Measurements from ENCODE around the gene NAXD.
"Not testable (repeated sequence)": the region's sequence is repeated elsewhere in the genome, so short reads cannot be mapped to it uniquely, and the experiment has no call there.

The NAXD gene

GRCh38 chr13:110629735-110630134, 14.4 kb downstream of the NAXD start:
- peaks cover 59% of the 10 kb centered on the region for H3K36me3 ChIP-seq (ENCODE audit: control insufficient read depth, insufficient read depth, low read length)

GRCh38 chr13:110630566-110631119, 15.3 kb downstream of the NAXD start:
- Histone ChIP-seq H3K4me1 (ENCODE audit: control insufficient read depth, insufficient read depth, low read length) (peaks cover 15% of the 10 kb centered on the region; the same call in 1 of the 2 replicates), H3K9me3 (ENCODE audit: control insufficient read depth, insufficient read depth, low read depth, low read length) (no peaks in the 10 kb centered on the region), H3K9ac (ENCODE audit: low read length) (no peak overlapping the region), H3K36me3 (ENCODE audit: control insufficient read depth, insufficient read depth, low read length) (peaks cover 60% of the 10 kb centered on the region), H3K4me3 (ENCODE audit: low read depth, low read length) (no peak overlapping the region), H3K27me3 (ENCODE audit: control insufficient read depth, insufficient read depth, low read length) (no peaks in the 10 kb centered on the region), H3K27ac (ENCODE audit: low read depth, low read length) (no peak overlapping the region)

More at GRCh38 chr13:110629735-110630134, 14.4 kb downstream of the NAXD start:
- Histone ChIP-seq H3K4me1 (ENCODE audit: control insufficient read depth, insufficient read depth, low read length) (peaks cover 24% of the 10 kb centered on the region), H3K9ac (ENCODE audit: low read length) (no peak overlapping the region), H3K9me3 (ENCODE audit: control insufficient read depth, insufficient read depth, low read depth, low read length) (no peaks in the 10 kb centered on the region), H3K4me3 (ENCODE audit: low read depth, low read length) (no peak overlapping the region), H3K27me3 (ENCODE audit: control insufficient read depth, insufficient read depth, low read length) (no peaks in the 10 kb centered on the region), H3K27ac (ENCODE audit: low read depth, low read length) (no peak overlapping the region)

GRCh38 chr13:110632255-110632654, 16.9 kb downstream of the NAXD start:
- not testable (repeated sequence) for H3K4me3 ChIP-seq (ENCODE audit: low read depth, low read length); H3K27me3 ChIP-seq (ENCODE audit: control insufficient read depth, insufficient read depth, low read length); H3K9me3 ChIP-seq (ENCODE audit: control insufficient read depth, insufficient read depth, low read depth, low read length); H3K4me1 ChIP-seq (ENCODE audit: control insufficient read depth, insufficient read depth, low read length); H3K27ac ChIP-seq (ENCODE audit: low read depth, low read length); H3K9ac ChIP-seq (ENCODE audit: low read length)
- peaks cover 75% of the 10 kb centered on the region for H3K36me3 ChIP-seq (ENCODE audit: control insufficient read depth, insufficient read depth, low read length)

- Histone ChIP-seq H3K9ac (ENCODE audit: low read length) (no peak overlapping the region), H3K4me3 (ENCODE audit: low read depth, low read length) (no peak overlapping the region), H3K27ac (ENCODE audit: low read depth, low read length) (no peak overlapping the region), H3K9me3 (ENCODE audit: control insufficient read depth, insufficient read depth, low read depth, low read length) (no peaks in the 10 kb centered on the region), H3K4me1 (ENCODE audit: control insufficient read depth, insufficient read depth, low read length) (0 out of 2 replicates have a peak, but pooled peaks cover under 1% of the 10 kb centered on the region), H3K36me3 (ENCODE audit: control insufficient read depth, insufficient read depth, low read length) (peaks cover 75% of the 10 kb centered on the region), H3K27me3 (ENCODE audit: control insufficient read depth, insufficient read depth, low read length) (no peaks in the 10 kb centered on the region)
These were observed 18.4 kb downstream of the NAXD start for GRCh38 chr13:110633776-110634175.

GRCh38 chr13:110634558-110634957, 19.2 kb downstream of the NAXD start:
- Histone ChIP-seq H3K27me3 (ENCODE audit: control insufficient read depth, insufficient read depth, low read length) (no peaks in the 10 kb centered on the region), H3K4me3 (ENCODE audit: low read depth, low read length) (no peak overlapping the region), H3K4me1 (ENCODE audit: control insufficient read depth, insufficient read depth, low read length) (no peaks in the 10 kb centered on the region), H3K36me3 (ENCODE audit: control insufficient read depth, insufficient read depth, low read length) (peaks cover 75% of the 10 kb centered on the region), H3K9ac (ENCODE audit: low read length) (no peak overlapping the region), H3K9me3 (ENCODE audit: control insufficient read depth, insufficient read depth, low read depth, low read length) (no peaks in the 10 kb centered on the region), H3K27ac (ENCODE audit: low read depth, low read length) (no peak overlapping the region)

- no peak overlapping the region for H3K4me3 ChIP-seq (ENCODE audit: low read depth, low read length)
- H3K9me3 ChIP-seq (ENCODE audit: control insufficient read depth, insufficient read depth, low read depth, low read length), result no peaks in the 10 kb centered on the region
- no peak overlapping the region for H3K27ac ChIP-seq (ENCODE audit: low read depth, low read length)
- H3K4me1 ChIP-seq (ENCODE audit: control insufficient read depth, insufficient read depth, low read length), result no peaks in the 10 kb centered on the region
- peaks cover 78% of the 10 kb centered on the region for H3K36me3 ChIP-seq (ENCODE audit: control insufficient read depth, insufficient read depth, low read length)
- H3K9ac ChIP-seq (ENCODE audit: low read length), result no peak overlapping the region
- H3K27me3 ChIP-seq (ENCODE audit: control insufficient read depth, insufficient read depth, low read length), result no peaks in the 10 kb centered on the region
These were observed 20.2 kb downstream of the NAXD start for GRCh38 chr13:110635405-110636002.

DNA sequence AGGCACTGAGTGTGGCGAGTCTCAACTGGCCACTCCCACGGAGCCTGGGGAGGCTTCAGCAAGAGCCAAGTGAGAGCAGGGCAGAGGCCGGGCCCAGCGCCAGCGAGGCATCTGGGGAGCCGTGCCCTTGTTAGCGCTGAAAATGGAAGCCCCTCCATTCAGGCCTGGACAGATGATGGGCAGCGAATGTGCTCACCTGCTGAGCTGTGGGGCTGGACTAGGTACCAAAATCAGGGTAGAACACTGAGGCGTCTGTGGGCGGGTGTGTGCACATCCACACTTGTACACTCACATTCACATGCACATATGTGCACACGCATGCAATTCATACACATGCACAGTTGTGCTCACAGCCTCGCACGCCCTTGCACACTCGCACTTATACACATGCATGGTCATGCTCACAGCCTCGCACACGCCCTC, 20.7 kb downstream of the NAXD start:
- Histone ChIP-seq H3K27me3 (ENCODE audit: control insufficient read depth, insufficient read depth, low read length) (no peaks in the 10 kb centered on the region), H3K27ac (ENCODE audit: low read depth, low read length) (no peak overlapping the region), H3K4me1 (ENCODE audit: control insufficient read depth, insufficient read depth, low read length) (no peaks in the 10 kb centered on the region), H3K36me3 (ENCODE audit: control insufficient read depth, insufficient read depth, low read length) (peaks cover 78% of the 10 kb centered on the region), H3K9ac (ENCODE audit: low read length) (no peak overlapping the region), H3K4me3 (ENCODE audit: low read depth, low read length) (no peak overlapping the region), H3K9me3 (ENCODE audit: control insufficient read depth, insufficient read depth, low read depth, low read length) (no peaks in the 10 kb centered on the region)

DNA sequence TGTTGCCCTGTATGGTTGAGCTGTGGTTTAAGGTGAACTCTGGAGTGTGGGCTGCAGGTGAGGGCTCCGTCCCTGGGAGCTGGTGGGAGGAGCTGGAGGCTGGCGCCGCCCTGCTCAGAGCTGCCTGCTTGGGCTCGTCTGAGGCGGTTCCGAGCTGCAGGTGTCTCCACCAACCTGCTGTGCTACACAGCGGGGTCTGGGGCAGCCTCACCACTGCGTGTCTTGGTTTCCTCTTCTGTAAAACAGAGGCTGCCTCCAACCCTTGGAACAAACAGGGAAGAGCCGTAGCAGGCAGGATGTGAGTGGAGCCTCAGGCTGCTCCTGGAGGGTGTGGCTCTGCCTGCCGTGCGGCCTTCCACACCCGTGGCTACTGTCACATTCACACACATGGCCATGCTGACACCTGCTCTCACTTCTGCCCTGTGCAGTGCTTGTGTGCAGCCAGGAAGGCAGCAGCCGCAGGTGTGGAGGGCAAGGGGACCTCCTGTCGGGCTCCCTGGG, 21.4 kb downstream of the NAXD start:
- Histone ChIP-seq H3K4me1 (ENCODE audit: control insufficient read depth, insufficient read depth, low read length) (no peaks in the 10 kb centered on the region), H3K4me3 (ENCODE audit: low read depth, low read length) (no peak overlapping the region), H3K36me3 (ENCODE audit: control insufficient read depth, insufficient read depth, low read length) (peaks cover 78% of the 10 kb centered on the region), H3K27ac (ENCODE audit: low read depth, low read length) (no peak overlapping the region), H3K9ac (ENCODE audit: low read length) (no peak overlapping the region), H3K27me3 (ENCODE audit: control insufficient read depth, insufficient read depth, low read length) (no peaks in the 10 kb centered on the region), H3K9me3 (ENCODE audit: control insufficient read depth, insufficient read depth, low read depth, low read length) (no peaks in the 10 kb centered on the region)

GRCh38 chr13:110637275-110637674, 21.9 kb downstream of the NAXD start:
- Histone ChIP-seq H3K36me3 (ENCODE audit: control insufficient read depth, insufficient read depth, low read length) (peaks cover 83% of the 10 kb centered on the region), H3K9me3 (ENCODE audit: control insufficient read depth, insufficient read depth, low read depth, low read length) (no peaks in the 10 kb centered on the region), H3K4me1 (ENCODE audit: control insufficient read depth, insufficient read depth, low read length) (no peaks in the 10 kb centered on the region), H3K27ac (ENCODE audit: low read depth, low read length) (no peak overlapping the region), H3K27me3 (ENCODE audit: control insufficient read depth, insufficient read depth, low read length) (no peaks in the 10 kb centered on the region), H3K4me3 (ENCODE audit: low read depth, low read length) (no peak overlapping the region), H3K9ac (ENCODE audit: low read length) (no peak overlapping the region)

GRCh38 chr13:110637747-110638146, 22.4 kb downstream of the NAXD start:
- H3K9ac ChIP-seq (ENCODE audit: low read length), result no peak overlapping the region
- no peak overlapping the region for H3K27ac ChIP-seq (ENCODE audit: low read depth, low read length)
- H3K9me3 ChIP-seq (ENCODE audit: control insufficient read depth, insufficient read depth, low read depth, low read length), result no peaks in the 10 kb centered on the region
- peaks cover 86% of the 10 kb centered on the region for H3K36me3 ChIP-seq (ENCODE audit: control insufficient read depth, insufficient read depth, low read length)
- no peaks in the 10 kb centered on the region for H3K27me3 ChIP-seq (ENCODE audit: control insufficient read depth, insufficient read depth, low read length)
- H3K4me1 ChIP-seq (ENCODE audit: control insufficient read depth, insufficient read depth, low read length), result no peaks in the 10 kb centered on the region
- no peak overlapping the region for H3K4me3 ChIP-seq (ENCODE audit: low read depth, low read length)

DNA sequence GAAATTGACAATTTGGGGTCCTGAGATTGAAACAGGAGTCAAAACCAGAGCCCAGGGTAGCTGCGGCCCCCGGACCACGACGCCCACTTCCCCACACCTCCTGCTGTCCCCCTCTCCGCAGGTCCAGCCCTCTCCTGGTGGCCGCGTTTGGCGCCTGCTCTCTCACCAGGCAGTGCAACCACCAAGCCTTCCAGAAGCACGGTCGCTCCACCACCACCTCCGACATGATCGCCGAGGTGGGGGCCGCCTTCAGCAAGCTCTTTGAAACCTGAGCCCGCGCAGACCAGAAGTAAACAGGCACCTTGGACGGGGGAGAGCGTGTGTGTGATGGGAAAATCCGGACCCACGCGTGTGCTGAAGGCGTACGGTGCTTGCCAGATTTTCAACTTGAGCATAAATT, 22.9 kb downstream of the NAXD start:
- no peaks in the 10 kb centered on the region for H3K4me1 ChIP-seq (ENCODE audit: control insufficient read depth, insufficient read depth, low read length)
- H3K4me3 ChIP-seq (ENCODE audit: low read depth, low read length), result no peak overlapping the region
- no peak overlapping the region for H3K27ac ChIP-seq (ENCODE audit: low read depth, low read length)
- H3K9ac ChIP-seq (ENCODE audit: low read length), result no peak overlapping the region
- no peaks in the 10 kb centered on the region for H3K9me3 ChIP-seq (ENCODE audit: control insufficient read depth, insufficient read depth, low read depth, low read length)
- H3K27me3 ChIP-seq (ENCODE audit: control insufficient read depth, insufficient read depth, low read length), result no peaks in the 10 kb centered on the region
- peaks cover 90% of the 10 kb centered on the region for H3K36me3 ChIP-seq (ENCODE audit: control insufficient read depth, insufficient read depth, low read length)
